ENCODE results near the gene LONP2.

LONP2 gene

DNA sequence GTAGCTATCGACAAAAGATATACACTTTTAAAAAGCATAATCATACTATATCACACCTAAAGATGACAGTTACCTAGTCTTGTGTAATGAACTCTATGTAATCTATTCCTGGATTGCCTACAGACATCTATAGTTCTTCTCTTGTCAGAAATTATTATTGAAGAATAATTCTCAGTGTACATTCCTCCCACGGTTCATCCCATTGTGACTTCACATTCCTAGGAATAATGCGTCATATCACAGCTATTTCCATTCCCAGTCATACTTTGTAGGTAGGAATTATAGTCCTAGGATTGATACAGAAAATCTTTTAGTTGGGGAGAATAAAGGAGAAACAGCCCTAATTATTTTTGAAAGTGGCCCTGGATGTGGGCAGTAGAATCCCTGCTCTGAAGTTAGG, 47.2 kb downstream of the LONP2 start:
- H3K27ac ChIP-seq, result no peak overlapping the region
- TF ChIP-seq, protein P1, sequence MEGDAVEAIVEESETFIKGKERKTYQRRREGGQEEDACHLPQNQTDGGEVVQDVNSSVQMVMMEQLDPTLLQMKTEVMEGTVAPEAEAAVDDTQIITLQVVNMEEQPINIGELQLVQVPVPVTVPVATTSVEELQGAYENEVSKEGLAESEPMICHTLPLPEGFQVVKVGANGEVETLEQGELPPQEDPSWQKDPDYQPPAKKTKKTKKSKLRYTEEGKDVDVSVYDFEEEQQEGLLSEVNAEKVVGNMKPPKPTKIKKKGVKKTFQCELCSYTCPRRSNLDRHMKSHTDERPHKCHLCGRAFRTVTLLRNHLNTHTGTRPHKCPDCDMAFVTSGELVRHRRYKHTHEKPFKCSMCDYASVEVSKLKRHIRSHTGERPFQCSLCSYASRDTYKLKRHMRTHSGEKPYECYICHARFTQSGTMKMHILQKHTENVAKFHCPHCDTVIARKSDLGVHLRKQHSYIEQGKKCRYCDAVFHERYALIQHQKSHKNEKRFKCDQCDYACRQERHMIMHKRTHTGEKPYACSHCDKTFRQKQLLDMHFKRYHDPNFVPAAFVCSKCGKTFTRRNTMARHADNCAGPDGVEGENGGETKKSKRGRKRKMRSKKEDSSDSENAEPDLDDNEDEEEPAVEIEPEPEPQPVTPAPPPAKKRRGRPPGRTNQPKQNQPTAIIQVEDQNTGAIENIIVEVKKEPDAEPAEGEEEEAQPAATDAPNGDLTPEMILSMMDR (IDR thresholded peaks at IDR 0.05), result no peak
- H3K4me2 ChIP-seq (ENCODE audit: low read length), result no peak overlapping the region
- H3K4me1 ChIP-seq, result no peaks in the 10 kb centered on the region
- H3K4me3 ChIP-seq (ENCODE audit: low read depth, low read length), result no peak overlapping the region
- no peak overlapping the region for H3K9ac ChIP-seq
- H3K27me3 ChIP-seq (ENCODE audit: control insufficient read depth, insufficient read depth, low read length), result no peaks in the 10 kb centered on the region
- H3K9me3 ChIP-seq (ENCODE audit: control insufficient read depth, low read length), result no peaks in the 10 kb centered on the region
- H3K36me3 ChIP-seq (ENCODE audit: control insufficient read depth, insufficient read depth, low read length), result no peaks in the 10 kb centered on the region
- H3K79me2 ChIP-seq, result peaks cover 25% of the 10 kb centered on the region
- H2AFZ ChIP-seq, result no peak overlapping the region

DNA sequence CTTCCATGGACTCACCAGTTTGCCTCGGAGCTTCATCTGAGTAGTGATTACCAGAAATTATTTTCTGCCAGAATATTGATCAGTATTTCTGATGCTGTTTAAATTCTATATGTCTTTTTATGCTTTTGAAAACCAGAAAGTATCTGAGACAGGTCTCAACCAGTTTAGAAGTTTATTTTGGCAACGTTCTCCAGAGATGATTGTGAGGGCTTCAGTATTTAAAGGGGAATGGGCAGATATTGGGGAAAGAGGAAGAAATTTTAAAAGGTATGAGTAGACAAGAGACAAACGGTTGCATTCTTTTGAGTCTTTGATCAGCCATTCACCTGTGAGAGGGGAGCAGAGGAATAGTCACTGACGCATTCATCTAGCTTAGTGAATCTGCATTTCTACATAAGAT, 47.7 kb downstream of the LONP2 start:
- no peak overlapping the region for H2AFZ ChIP-seq
- H3K36me3 ChIP-seq (ENCODE audit: control insufficient read depth, insufficient read depth, low read length), result no peaks in the 10 kb centered on the region
- H3K4me3 ChIP-seq (ENCODE audit: low read depth, low read length), result no peak overlapping the region
- TF ChIP-seq, protein P1 (IDR thresholded peaks at IDR 0.05), result no peak
- H3K27me3 ChIP-seq (ENCODE audit: control insufficient read depth, insufficient read depth, low read length), result no peaks in the 10 kb centered on the region
- no peak overlapping the region for H3K27ac ChIP-seq
- peaks cover 22% of the 10 kb centered on the region for H3K79me2 ChIP-seq
- H3K4me2 ChIP-seq (ENCODE audit: low read length), result no peak overlapping the region
- H3K9me3 ChIP-seq (ENCODE audit: control insufficient read depth, low read length), result no peaks in the 10 kb centered on the region
- no peak overlapping the region for H3K9ac ChIP-seq
- H3K4me1 ChIP-seq, result no peaks in the 10 kb centered on the region

DNA sequence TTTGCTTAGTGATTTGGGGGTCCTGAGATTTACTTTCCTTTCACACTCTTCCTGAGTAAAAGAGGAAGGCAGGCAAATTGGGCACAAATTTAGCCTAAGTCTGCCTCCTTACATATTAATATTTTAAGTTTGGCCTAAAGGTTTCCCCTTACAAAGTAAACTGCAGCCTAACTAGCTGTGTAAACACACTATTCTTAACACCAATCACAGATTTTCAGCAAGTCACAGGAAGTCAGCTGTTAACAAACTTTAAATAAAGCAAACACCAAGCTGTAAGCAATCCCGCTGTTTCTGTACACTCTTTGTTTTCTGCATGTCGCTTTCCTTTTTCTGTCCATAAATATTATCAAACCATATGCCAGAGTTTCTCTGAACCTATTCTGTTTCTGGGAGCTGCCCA, 48.4 kb downstream of the LONP2 start:
- H3K4me1 ChIP-seq, result no peaks in the 10 kb centered on the region
- no peak overlapping the region for H3K4me2 ChIP-seq (ENCODE audit: low read length)
- peaks cover 17% of the 10 kb centered on the region for H3K79me2 ChIP-seq
- H3K36me3 ChIP-seq (ENCODE audit: control insufficient read depth, insufficient read depth, low read length), result no peaks in the 10 kb centered on the region
- H3K27me3 ChIP-seq (ENCODE audit: control insufficient read depth, insufficient read depth, low read length), result no peaks in the 10 kb centered on the region
- H2AFZ ChIP-seq, result no peak overlapping the region
- no peaks in the 10 kb centered on the region for H3K9me3 ChIP-seq (ENCODE audit: control insufficient read depth, low read length)
- no peak overlapping the region for H3K4me3 ChIP-seq (ENCODE audit: low read depth, low read length)
- no peak overlapping the region for H3K27ac ChIP-seq
- H3K9ac ChIP-seq, result no peak overlapping the region
- TF ChIP-seq, protein P1 (IDR thresholded peaks at IDR 0.05), result no peak

DNA sequence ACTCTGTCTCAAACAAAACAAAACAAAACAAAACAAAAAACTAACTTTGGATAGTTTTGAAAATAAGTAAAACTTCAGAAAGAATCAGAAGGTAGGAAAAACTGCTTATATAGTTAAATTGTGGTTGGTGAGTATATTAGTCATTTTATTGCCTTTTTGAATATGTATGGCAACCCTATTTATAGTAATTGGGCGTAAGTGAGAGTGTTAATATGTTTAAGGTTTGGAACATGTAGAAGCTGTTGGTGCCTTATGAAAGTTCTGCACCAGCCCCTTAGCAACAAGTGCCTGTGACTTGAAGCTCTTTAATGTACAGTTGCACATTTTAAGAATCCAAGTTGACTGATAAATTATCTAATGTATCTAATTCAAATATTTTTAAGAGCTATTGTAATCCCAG, 50.6 kb downstream of the LONP2 start:
- no peak overlapping the region for H3K4me3 ChIP-seq (ENCODE audit: low read depth, low read length)
- H3K36me3 ChIP-seq (ENCODE audit: control insufficient read depth, insufficient read depth, low read length), result no peaks in the 10 kb centered on the region
- H3K79me2 ChIP-seq, result peaks cover 9% of the 10 kb centered on the region
- H3K4me2 ChIP-seq (ENCODE audit: low read length), result no peak overlapping the region
- H3K9me3 ChIP-seq (ENCODE audit: control insufficient read depth, low read length), result no peaks in the 10 kb centered on the region
- no peaks in the 10 kb centered on the region for H3K27me3 ChIP-seq (ENCODE audit: control insufficient read depth, insufficient read depth, low read length)
- TF ChIP-seq, protein P1 (IDR thresholded peaks at IDR 0.05), result no peak
- no peak overlapping the region for H3K9ac ChIP-seq
- no peak overlapping the region for H3K27ac ChIP-seq
- H3K4me1 ChIP-seq, result no peaks in the 10 kb centered on the region
- H2AFZ ChIP-seq, result no peak overlapping the region

DNA sequence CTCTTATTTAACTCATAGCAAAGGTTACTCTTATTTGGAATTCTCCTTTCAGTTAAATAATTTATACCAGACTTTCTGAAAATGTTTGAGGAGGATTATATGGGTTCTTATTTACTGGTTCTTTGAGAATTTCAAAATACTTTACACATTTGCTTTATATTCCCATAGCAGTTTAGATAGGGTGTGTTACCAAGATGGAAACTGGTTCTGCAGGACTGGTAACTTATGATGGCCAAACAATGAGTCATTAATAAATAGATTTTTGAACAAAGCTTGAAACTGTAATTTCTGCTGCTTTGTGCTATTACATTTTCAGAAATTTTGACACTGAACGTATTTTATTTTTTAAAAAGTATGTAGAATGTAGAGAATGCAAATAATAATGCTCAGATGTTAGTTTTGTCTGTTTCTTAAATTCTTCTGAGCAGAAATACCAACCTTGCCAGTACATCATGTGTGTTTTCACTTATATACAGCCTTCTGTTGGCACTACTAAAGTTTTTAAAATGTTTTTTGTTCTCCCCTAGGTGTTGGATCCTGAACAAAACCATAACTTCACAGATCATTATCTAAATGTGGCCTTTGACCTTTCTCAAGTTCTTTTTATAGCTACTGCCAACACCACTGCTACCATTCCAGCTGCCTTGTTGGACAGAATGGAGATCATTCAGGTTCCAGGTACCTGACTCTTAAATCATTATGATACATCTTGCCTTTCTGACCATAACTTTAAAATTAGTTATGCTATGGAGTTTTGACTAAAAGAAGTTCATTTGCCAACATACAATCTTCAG, 51.6 kb downstream of the LONP2 start:
- no peaks in the 10 kb centered on the region for H3K36me3 ChIP-seq (ENCODE audit: control insufficient read depth, insufficient read depth, low read length)
- H3K4me3 ChIP-seq (ENCODE audit: low read depth, low read length), result no peak overlapping the region
- no peaks in the 10 kb centered on the region for H3K27me3 ChIP-seq (ENCODE audit: control insufficient read depth, insufficient read depth, low read length)
- peaks cover 8% of the 10 kb centered on the region for H3K79me2 ChIP-seq
- no peak overlapping the region for H2AFZ ChIP-seq
- no peaks in the 10 kb centered on the region for H3K9me3 ChIP-seq (ENCODE audit: control insufficient read depth, low read length)
- H3K4me2 ChIP-seq (ENCODE audit: low read length), result no peak overlapping the region
- no peak overlapping the region for H3K9ac ChIP-seq
- TF ChIP-seq, protein P1 (IDR thresholded peaks at IDR 0.05), result no peak
- no peaks in the 10 kb centered on the region for H3K4me1 ChIP-seq
- H3K27ac ChIP-seq, result no peak overlapping the region
